Lower leg skin (tissue), 3 donors: Measurements from ENCODE around the gene CEP76.

Experiments
- CTCF ChIP-seq, 3 donors: fragments of 450-650 bp; IDR thresholded peaks; one replicate each; pipeline ENCODE4 v1.5.1; 2016; ENCODE audit warnings: antibody characterized with exemption in 3 of 3, mild to moderate bottlenecking in 3 of 3, moderate library complexity in 2 of 3
- POLR2A ChIP-seq, 2 donors: fragments of 450-650 bp; IDR thresholded peaks; one replicate each; pipeline ENCODE4 v1.6.1; 2016 to 2017; ENCODE audit warnings: antibody characterized with exemption in 2 of 2, mild to moderate bottlenecking in 1 of 2, moderate library complexity in 1 of 2

DNA sequence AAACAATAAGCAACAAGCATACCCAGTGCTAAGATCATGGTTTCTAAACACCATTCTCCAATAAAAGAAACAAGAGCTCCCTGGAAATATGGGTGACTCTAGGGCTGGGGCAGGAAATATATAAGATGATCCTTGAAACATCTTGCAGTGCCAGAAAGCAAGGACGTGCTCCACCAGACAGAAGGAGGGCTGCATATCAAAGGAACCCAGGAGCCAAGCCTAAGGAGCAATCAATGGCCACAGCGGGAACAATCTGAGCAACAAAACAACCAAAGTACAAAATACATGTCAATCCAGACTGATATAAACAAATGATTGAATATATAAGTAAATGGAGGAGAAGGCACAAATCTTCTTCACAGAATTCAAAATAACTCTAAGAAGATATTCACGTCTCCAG, 54.8 kb downstream of the CEP76 start:
- TF ChIP-seq CTCF (IDR thresholded peaks at IDR 0.05) (no peak), POLR2A (IDR thresholded peaks at IDR 0.05) (no peak)
